T-helper 2 cell treated with Interferon-gamma antibody and Interleukin-4, amounts not matched to agents 5 μg/mL and 100 μg/mL, for 36 hours (primary cell): ENCODE measurements around the gene DYRK1B.

Experiments used
- DNase-seq: peaks from one replicate; pipeline ENCODE4 v3.0.0; 2021; ENCODE audit warnings: low spot score
- H3K27ac Mint-ChIP-seq: one replicate; pipeline ENCODE4 v1.8.0; 2021; ENCODE audit warnings: mild to moderate bottlenecking, mixed read lengths
- H3K27me3 Mint-ChIP-seq: one replicate; pipeline ENCODE4 v1.8.0; 2021; ENCODE audit warnings: low read depth, mixed read lengths
- H3K36me3 Mint-ChIP-seq: one replicate; pipeline ENCODE4 v1.8.0; 2021; ENCODE audit warnings: low read depth, mixed read lengths
- H3K4me1 Mint-ChIP-seq: one replicate; pipeline ENCODE4 v1.8.0; 2021; ENCODE audit warnings: low read depth, mixed read lengths
- H3K4me3 Mint-ChIP-seq: one replicate; pipeline ENCODE4 v1.8.0; 2022; ENCODE audit warnings: mild to moderate bottlenecking, moderate library complexity, mixed read lengths
- H3K9me3 Mint-ChIP-seq: one replicate; pipeline ENCODE4 v1.8.0; 2021; ENCODE audit warnings: mixed read lengths

The DYRK1B gene

DNA sequence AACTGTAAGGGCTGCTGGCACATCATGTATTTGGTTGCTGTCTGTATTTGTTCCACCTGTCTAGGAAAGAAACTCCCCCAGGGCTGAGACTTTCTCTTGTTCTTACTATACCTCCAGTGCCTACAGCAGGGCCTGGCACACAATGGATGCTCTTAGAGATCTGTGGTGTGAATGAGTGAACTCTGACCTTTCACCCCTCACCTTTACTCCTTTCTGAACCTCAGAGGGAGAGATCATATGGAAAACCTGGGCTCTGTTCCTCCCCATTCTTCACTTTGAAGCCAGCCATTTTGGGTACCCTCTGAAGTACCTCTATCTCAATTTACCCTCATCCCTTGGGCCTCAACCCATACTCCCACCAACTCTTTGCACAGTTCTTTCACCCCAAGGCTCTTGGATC, 3.1 kb downstream of the DYRK1B start:
- peaks cover 29% of the 10 kb centered on the region for H3K4me1 Mint-ChIP-seq
- no peak for DNase-seq
- H3K36me3 Mint-ChIP-seq, result peaks cover 43% of the 10 kb centered on the region
- H3K27me3 Mint-ChIP-seq, result no peaks in the 10 kb centered on the region
- H3K9me3 Mint-ChIP-seq, result no peaks in the 10 kb centered on the region
- peak overlapping the region; percentile 0 for H3K27ac Mint-ChIP-seq
- H3K4me3 Mint-ChIP-seq, result no peak overlapping the region

DNA sequence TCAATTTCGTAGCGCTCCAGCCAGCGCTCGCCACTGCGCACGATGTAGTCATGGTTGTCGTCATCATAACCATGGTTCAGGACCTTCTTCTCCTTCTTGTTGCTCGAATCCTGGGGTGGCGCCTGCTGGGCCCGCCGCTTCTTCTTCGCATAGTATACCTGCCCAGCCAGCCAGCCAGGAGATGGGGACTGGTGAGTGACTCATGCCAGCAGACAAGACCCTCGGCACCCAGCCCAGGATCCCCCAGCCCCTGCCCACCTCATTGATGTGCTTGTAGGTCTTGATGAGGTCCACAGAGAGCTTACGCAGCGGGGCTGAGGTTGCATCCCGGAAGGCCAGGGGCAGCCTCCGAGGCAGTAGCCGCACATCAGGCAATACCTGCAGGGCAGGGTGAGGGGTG, 3.6 kb downstream of the DYRK1B start:
- DNase-seq, result no peak
- Mint-ChIP-seq H3K9me3 (no peaks in the 10 kb centered on the region), H3K4me3 (no peak overlapping the region), H3K4me1 (peaks cover 29% of the 10 kb centered on the region), H3K36me3 (peaks cover 43% of the 10 kb centered on the region), H3K27ac (no peak overlapping the region), H3K27me3 (no peaks in the 10 kb centered on the region)

DNA sequence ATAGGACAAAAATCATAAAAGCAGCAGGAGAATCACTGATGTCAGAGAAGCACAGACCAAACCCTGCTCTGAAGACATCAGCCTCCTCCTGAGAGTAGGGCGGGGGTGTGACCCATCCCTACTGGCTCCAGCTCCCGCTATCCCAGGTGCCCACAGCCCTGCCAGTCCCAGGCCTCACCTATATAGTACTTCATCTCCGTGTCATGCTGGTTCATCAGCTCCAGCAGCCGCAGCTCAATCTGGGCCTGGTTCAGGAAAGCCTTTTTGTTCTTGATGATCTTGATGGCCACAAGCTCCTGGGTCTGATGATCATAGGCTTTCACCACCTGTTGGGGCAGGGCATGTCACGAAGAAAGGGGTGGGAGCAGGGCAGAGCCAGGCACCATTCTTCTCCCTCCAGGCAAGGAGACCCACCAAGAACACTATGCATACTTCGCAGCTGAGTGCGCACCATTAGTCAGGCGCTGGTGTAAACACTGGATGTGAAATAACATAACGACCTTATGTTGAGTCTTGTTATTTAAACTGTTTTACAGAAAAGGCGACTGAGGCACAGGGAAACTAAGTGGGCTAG, 4.2 kb downstream of the DYRK1B start:
- peaks cover 41% of the 10 kb centered on the region for H3K36me3 Mint-ChIP-seq
- H3K9me3 Mint-ChIP-seq, result no peaks in the 10 kb centered on the region
- H3K27me3 Mint-ChIP-seq, result no peaks in the 10 kb centered on the region
- DNase-seq, result no peak
- H3K27ac Mint-ChIP-seq, result no peak overlapping the region
- peaks cover 30% of the 10 kb centered on the region for H3K4me1 Mint-ChIP-seq
- no peak overlapping the region for H3K4me3 Mint-ChIP-seq

DNA sequence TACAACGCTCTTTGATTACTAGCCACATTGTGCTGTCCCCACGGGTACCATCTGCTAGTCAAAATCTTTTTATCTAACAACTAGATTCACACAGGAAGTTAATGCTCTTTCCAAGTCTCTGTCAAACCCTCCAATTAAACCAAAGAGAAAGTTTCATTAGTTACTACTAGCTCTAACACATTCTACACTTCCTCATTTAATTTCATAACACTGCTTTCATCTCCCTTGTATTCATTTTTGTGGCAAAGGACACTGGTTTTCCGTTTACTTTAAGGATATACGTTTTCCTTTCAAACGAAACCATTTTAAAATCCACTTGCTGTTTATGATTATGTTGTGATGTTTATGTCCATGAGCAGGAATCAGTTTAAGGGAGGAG, 5.3 kb downstream of the DYRK1B start:
- no peaks in the 10 kb centered on the region for H3K27me3 Mint-ChIP-seq

DNA sequence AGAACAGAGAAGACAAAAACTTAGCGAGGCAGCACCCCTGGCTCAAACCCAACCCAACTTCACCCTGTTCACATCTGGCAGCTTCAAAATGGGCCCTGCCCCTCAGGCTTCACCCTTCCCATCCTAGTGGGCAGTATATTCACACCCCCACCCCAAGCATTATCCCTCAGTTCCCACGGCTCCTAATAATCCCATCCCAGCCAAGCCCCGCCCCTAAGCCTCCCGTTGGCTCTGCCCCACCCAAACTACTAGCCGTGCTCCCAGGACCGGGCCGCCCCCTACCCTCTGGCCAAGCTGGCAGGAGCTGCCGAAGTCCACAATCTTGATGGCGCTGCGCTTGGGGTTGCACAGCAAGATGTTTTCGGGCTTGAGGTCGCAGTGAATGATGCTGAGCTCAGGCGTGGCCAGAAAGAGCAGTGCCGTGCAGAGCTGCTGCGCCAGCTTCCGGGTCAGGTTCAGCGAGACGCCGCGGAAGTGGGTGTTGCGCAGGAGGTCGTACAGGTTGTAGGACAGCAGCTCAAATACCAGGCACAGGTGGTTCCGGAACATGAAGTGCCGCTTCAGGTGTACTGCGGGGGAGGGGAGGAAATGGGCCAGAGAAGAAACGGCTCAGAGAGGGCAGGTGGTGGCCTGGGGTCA, 5.8 kb downstream of the DYRK1B start:
- Mint-ChIP-seq H3K4me3 (no peak overlapping the region), H3K9me3 (no peaks in the 10 kb centered on the region), H3K4me1 (peaks cover 24% of the 10 kb centered on the region), H3K27ac (peak overlapping the region; percentile 70), H3K36me3 (peaks cover 33% of the 10 kb centered on the region), H3K27me3 (no peaks in the 10 kb centered on the region)
- DNase-seq, result no peak

More for the DNA sequence above, 5.3 kb downstream of the DYRK1B start:
- Mint-ChIP-seq H3K36me3 (peaks cover 33% of the 10 kb centered on the region), H3K4me1 (peaks cover 24% of the 10 kb centered on the region), H3K27ac (peak overlapping the region; percentile 70), H3K4me3 (no peak overlapping the region), H3K9me3 (no peaks in the 10 kb centered on the region)
- DNase-seq, result no peak

DNA sequence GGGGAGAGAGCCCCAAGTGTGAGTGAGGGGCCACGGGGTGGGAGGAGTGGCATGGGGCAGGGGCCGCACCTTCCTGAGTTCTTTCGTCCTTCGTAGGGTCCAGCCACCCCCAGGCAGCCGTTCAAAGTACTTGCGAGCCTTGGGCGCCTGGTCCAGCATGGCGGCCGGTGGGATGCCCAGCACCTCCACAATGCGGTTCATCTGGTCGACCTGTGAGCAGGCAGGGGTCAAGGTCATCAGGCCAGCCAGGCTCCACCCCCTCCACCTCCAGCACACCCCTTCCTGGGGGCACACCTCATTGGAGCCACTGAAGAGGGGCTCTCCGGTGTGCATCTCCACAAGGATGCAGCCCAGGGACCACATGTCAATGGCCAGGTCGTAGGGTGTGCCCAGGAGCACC, 6.7 kb downstream of the DYRK1B start:
- H3K4me1 Mint-ChIP-seq, result peaks cover 16% of the 10 kb centered on the region
- no peaks in the 10 kb centered on the region for H3K27me3 Mint-ChIP-seq
- H3K27ac Mint-ChIP-seq, result no peak overlapping the region
- no peaks in the 10 kb centered on the region for H3K9me3 Mint-ChIP-seq
- DNase-seq, result no peak
- H3K36me3 Mint-ChIP-seq, result peaks cover 30% of the 10 kb centered on the region
- H3K4me3 Mint-ChIP-seq, result no peak overlapping the region

DNA sequence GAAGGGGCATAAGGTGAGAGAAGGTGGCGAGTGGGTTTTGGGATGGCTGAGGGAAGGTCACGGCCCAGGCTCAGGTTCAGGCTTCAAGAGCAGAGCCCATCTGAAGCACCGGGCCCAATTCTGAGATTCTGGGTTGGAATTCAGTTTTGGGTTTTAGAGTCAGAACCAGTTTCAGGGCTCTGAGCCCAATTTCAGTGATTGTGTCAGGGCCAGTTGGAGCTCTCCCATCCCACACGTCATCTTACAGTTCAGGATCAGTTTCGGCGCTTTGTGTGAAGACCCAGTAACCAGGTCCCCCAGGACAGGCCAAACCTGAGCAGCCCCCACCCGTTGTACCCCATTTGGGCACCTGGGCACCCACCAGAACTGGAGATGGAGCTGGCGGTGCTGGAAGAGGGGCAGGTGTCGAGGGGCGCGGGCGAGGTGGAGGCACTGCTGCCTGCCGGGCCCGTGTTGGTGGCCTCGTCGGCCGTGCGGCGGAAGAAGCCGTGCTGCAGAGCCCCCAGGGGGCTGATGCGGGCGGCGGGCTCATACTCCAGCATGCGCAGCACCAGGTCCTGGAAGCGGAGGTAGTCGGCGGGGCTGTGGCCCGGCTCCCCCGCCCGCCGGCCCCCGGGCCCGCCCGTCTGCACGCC, 7.5 kb downstream of the DYRK1B start:
- no peaks in the 10 kb centered on the region for H3K9me3 Mint-ChIP-seq
- no peak for DNase-seq
- H3K4me1 Mint-ChIP-seq, result peaks cover 12% of the 10 kb centered on the region
- peaks cover 30% of the 10 kb centered on the region for H3K36me3 Mint-ChIP-seq
- H3K27me3 Mint-ChIP-seq, result no peaks in the 10 kb centered on the region
- no peak overlapping the region for H3K4me3 Mint-ChIP-seq
- no peak overlapping the region for H3K27ac Mint-ChIP-seq

DNA sequence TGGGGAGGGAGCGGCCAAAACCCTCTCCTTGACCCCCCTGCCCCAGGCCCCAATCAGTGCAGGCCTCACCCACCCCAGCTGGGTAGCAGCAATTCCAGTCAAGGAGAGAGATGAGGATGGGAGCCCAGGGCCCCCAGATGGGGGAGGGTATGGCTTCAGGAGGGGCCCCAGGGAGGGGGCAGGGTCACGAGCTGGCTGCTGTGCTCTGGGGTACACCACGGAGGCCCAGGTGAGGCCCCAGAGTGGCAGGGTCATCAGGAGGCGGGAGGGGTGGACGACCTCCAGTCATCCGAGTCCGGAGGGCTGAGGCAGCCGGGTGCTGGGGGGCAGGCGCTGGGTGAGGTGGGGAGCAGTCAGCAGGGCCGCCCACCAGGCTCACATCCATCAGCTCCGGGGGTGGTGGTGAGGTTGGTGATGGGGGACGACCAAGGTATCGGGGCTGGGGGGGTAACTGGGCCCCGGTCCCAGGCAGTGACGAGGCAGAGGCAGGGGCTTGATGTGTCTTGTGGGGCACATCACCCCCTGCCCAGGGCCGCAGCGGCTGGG, 8.4 kb downstream of the DYRK1B start:
- Mint-ChIP-seq H3K9me3 (no peaks in the 10 kb centered on the region), H3K4me3 (no peak overlapping the region), H3K27me3 (no peaks in the 10 kb centered on the region), H3K4me1 (peaks cover 12% of the 10 kb centered on the region), H3K36me3 (peaks cover 25% of the 10 kb centered on the region), H3K27ac (no peak overlapping the region)
- no peak for DNase-seq

DNA sequence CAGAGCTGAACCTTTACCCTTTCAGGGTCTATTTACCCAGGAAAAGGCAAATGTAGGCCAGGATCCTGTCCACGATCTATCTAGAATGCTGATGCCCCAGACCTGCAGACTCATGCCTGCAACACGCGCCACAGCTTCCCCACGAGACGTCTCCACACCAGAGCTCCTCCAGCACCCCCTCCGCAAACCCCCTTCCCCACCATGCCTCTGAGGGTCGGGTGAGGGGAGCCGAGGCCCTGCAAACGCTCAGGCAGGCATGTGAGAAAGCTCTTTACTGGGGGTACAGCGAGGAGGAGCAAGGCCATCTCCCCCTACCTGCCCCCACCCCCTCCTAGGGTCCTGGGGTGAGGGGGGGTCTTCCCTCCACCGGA, 8.9 kb downstream of the DYRK1B start:
- H3K4me1 Mint-ChIP-seq, result peaks cover 12% of the 10 kb centered on the region
- DNase-seq, result no peak
- H3K36me3 Mint-ChIP-seq, result peaks cover 21% of the 10 kb centered on the region
- no peak overlapping the region for H3K4me3 Mint-ChIP-seq
- H3K27me3 Mint-ChIP-seq, result no peaks in the 10 kb centered on the region
- H3K9me3 Mint-ChIP-seq, result no peaks in the 10 kb centered on the region
- no peak overlapping the region for H3K27ac Mint-ChIP-seq

DNA sequence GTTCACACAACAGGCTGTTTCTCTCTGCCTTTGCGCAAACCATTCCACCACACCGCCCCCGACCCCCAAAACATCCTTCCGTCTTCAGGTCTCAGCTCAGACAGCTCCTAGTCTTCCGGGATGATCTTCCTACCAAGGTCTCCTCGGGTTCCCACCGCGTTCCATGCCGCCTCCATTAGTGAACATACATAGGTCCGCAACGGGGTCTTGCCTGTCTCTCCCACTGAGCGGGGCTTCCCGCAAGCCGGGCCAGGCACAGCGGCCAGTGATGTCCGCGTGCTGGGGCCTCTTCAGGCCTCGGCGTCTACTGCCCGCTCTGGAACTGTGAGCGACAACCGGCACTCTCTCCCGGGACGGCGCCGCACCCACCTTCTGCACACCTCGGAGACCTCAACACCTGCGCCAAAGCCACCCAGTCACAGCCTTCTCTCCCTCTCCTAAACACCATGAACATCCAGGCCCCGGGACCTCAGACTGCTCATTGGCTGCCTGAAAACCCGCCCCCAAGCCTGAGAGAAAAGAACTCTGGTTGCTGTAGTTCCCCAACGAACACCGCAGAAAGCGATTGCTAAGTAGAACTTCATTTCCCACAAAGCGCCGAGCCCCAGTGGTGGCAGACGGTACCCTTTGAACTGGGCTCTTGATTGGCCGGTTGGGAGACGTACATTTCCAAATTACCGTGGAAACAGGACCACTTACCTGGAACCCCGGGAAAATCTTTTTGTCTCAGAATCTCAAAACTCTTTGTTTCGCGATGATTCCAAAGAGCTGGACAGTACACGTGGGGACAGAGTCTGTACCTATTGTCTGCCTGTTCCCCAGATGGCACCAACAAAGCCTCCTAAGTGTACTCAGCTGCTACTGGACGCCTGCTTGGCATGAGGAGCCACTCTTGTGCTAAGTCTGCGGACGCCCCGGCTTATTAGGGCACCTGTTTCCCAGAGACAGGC, 9.5 kb downstream of the DYRK1B start:
- no peaks in the 10 kb centered on the region for H3K9me3 Mint-ChIP-seq
- no peak overlapping the region for H3K27ac Mint-ChIP-seq
- peak; percentile 86 for DNase-seq
- H3K4me3 Mint-ChIP-seq, result no peak overlapping the region
- peaks cover 16% of the 10 kb centered on the region for H3K36me3 Mint-ChIP-seq
- no peaks in the 10 kb centered on the region for H3K27me3 Mint-ChIP-seq
- peaks cover 12% of the 10 kb centered on the region for H3K4me1 Mint-ChIP-seq

DNA sequence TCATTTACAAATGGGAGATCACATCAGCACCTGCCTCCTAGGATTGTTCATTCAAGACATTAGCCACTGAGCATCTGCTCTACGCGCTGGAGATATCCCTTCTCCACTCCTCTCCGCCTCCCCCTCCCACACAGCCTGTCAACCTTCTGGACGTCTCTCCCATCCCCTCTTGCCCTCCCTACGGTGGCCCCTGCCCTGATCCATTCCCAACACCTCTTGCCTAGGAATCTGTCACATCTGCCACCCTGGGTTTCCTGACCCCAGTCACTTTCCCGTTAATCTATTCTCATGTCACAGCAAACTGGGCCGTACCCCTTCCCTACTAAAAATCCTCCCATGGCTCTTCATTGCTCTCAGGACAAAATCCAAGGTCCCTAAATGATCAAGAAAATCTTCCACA, 10.3 kb downstream of the DYRK1B start:
- Mint-ChIP-seq H3K27me3 (no peaks in the 10 kb centered on the region), H3K36me3 (peaks cover 12% of the 10 kb centered on the region), H3K27ac (no peak overlapping the region), H3K4me1 (peaks cover 8% of the 10 kb centered on the region), H3K4me3 (no peak overlapping the region), H3K9me3 (no peaks in the 10 kb centered on the region)
- DNase-seq, result no peak

DNA sequence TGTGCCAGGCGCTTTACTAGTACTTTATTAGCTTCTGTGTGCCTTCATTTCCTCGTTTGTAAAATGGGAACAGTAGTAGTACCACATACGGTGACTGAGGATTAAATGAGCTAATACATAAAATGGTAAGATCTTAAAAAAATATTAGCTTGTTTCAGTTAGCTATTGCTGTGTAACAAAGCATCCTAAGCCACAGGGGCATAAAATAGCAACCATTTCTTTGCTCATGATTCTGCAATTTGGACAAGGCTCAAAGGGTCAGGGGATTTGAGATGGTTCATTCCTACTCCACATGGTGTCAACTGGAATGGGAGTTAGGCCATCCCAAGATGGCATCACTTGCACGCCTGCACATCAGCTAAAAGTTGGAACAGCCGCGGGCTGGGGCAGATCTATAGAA, 13.3 kb downstream of the DYRK1B start:
- peaks cover 1% of the 10 kb centered on the region for H3K36me3 Mint-ChIP-seq
- no peak for DNase-seq
- no peaks in the 10 kb centered on the region for H3K27me3 Mint-ChIP-seq
- no peak overlapping the region for H3K27ac Mint-ChIP-seq
- no peak overlapping the region for H3K4me3 Mint-ChIP-seq
- no peaks in the 10 kb centered on the region for H3K9me3 Mint-ChIP-seq
- peaks cover 3% of the 10 kb centered on the region for H3K4me1 Mint-ChIP-seq

DNA sequence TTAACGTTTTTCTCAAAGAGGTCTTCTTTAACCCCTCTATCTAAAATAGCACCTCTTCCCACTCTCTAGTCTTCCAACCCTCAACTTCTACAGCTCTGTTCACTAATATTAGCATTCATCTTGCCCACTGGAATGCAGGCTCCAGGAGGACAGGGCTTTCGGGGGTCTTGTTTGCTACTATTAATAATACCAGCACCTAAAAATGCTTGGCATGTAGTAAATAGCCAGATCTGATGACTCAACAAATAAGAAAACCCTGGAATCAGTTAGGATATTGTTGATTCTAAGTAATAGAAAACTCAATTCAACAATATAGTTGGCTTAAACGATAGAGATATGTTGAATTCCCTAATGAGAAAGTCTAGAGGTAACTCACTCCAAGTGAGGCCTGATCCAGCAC, 14.2 kb downstream of the DYRK1B start:
- Mint-ChIP-seq H3K36me3 (peaks cover 1% of the 10 kb centered on the region), H3K4me3 (no peak overlapping the region), H3K9me3 (no peaks in the 10 kb centered on the region), H3K27me3 (no peaks in the 10 kb centered on the region), H3K4me1 (peaks cover 2% of the 10 kb centered on the region), H3K27ac (no peak overlapping the region)
- DNase-seq, result no peak

DNA sequence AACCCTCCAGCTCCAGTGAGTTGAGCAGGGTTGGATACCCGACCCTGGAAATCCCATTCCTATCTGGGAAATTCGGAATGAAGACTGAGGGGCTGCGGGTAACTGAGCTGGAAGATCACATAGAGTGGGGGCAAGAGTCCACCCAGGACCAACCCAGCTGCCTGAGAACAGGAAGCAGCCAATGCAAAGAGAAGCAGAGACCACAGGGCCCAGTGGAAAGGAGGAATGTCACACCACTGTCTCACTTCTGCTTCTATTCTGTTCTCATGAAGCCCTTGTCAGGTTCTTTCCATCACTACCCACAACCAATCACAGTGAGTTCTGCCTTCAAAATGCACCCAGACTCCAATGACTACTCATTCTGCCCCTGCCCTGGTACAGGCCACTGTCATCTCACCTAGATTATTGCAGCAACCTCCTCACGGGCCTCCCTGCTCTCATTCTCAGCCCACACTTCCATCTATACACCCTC, 15.3 kb downstream of the DYRK1B start:
- no peak overlapping the region for H3K4me3 Mint-ChIP-seq
- no peaks in the 10 kb centered on the region for H3K4me1 Mint-ChIP-seq
- no peak for DNase-seq
- H3K36me3 Mint-ChIP-seq, result peaks cover 1% of the 10 kb centered on the region
- H3K9me3 Mint-ChIP-seq, result no peaks in the 10 kb centered on the region
- H3K27ac Mint-ChIP-seq, result no peak overlapping the region
- H3K27me3 Mint-ChIP-seq, result no peaks in the 10 kb centered on the region
